HepG2 (cell line): ENCODE data around the gene MGAT2. TPM values are rescaled to one million over a fixed set of nuclear protein-coding genes. Genes with fewer than 3 reads are reported as not detected.

Experiments
- ADNP ChIP-seq: sonication (generic); formaldehyde crosslinking; IDR thresholded peaks from 2 replicates; pipeline ENCODE4 v1.4.0; 2020; ENCODE audit warnings: missing genetic modification reagents
- BATF2 ChIP-seq: sonication (generic); formaldehyde crosslinking; IDR thresholded peaks from 2 replicates; pipeline ENCODE4 v1.8.0; 2022; ENCODE audit warnings: mild to moderate bottlenecking, missing genetic modification reagents, moderate library complexity
- FOXJ3 ChIP-seq: sonication (generic); formaldehyde crosslinking; IDR thresholded peaks from 2 replicates; pipeline ENCODE4 v1.4.0; 2020; ENCODE audit warnings: missing genetic modification reagents, mild to moderate bottlenecking, borderline replicate concordance
- HNRNPH1 ChIP-seq: fragments of 200-400 bp; formaldehyde crosslinking; optimal IDR thresholded peaks from 2 replicates; pipeline ENCODE3; 2017; ENCODE audit warnings: mild to moderate bottlenecking, low read depth, low read length
- NFATC3 ChIP-seq: sonication (generic); formaldehyde crosslinking; IDR thresholded peaks from 2 replicates; pipeline ENCODE4 v1.5.1; 2020; ENCODE audit warnings: mild to moderate bottlenecking, missing genetic modification reagents
- SMAD1 ChIP-seq: sonication (generic); formaldehyde crosslinking; IDR thresholded peaks from 2 replicates; pipeline ENCODE4 v1.4.0; 2020; ENCODE audit warnings: missing genetic modification reagents, low read depth, mild to moderate bottlenecking, borderline replicate concordance
- ZBTB2 ChIP-seq: sonication (generic); formaldehyde crosslinking; IDR thresholded peaks from 2 replicates; pipeline ENCODE4 v1.8.0; 2022; ENCODE audit warnings: low read depth, missing genetic modification reagents
- ZFP36L1 ChIP-seq: sonication (generic); formaldehyde crosslinking; IDR thresholded peaks from 2 replicates; pipeline ENCODE4 v1.8.0; 2022; ENCODE audit warnings: mild to moderate bottlenecking, missing genetic modification reagents, moderate library complexity
- ZNF235 ChIP-seq: sonication (generic); formaldehyde crosslinking; IDR thresholded peaks from 2 replicates; pipeline ENCODE4 v1.8.1; 2023; ENCODE audit warnings: mild to moderate bottlenecking, missing genetic modification reagents, borderline replicate concordance
- ZNF800 ChIP-seq: sonication (generic); formaldehyde crosslinking; IDR thresholded peaks from 2 replicates; pipeline ENCODE4 v1.4.0; 2020; ENCODE audit warnings: missing genetic modification reagents
- polyA plus RNA-seq, 8 experiments: library from polyadenylated mRNA; depleted of rRNA in 3 of 8; stranded (reverse) in 7 of 8; unstranded in 1 of 8; fragments of >200 nt; fragmentation: Illumina TruSeq in 4 of 8; extraction: Trizol in 4 of 8; gene quantifications; 2 replicates each; pipeline versions ENCODE4 v1.2.1 to v1.2.3, GENCODE V29; 2011 to 2016; ENCODE audit warnings: low read depth in 4 of 8, missing spikeins in 1 of 8, mixed read lengths in 1 of 8; ENCODE audit not compliant: insufficient read depth in 1 of 8
- total RNA-seq, 5 experiments: library from RNA; depleted of rRNA; stranded (reverse); fragments of >200 nt; fragmentation: Illumina TruSeq; extraction: Trizol; gene quantifications; 2 replicates each; pipeline ENCODE4 v1.2.3, GENCODE V29; 2016; ENCODE audit warnings: low read depth in 1 of 5
- TF ChIP-seq, protein P1 (sequence below): sonication (generic); formaldehyde crosslinking; IDR thresholded peaks from 2 replicates; pipeline ENCODE4 v1.4.0; 2020; ENCODE audit warnings: mild to moderate bottlenecking, missing genetic modification reagents
- TF ChIP-seq, protein P2 (sequence below): sonication (generic); formaldehyde crosslinking; IDR thresholded peaks from 2 replicates; pipeline ENCODE4 v1.5.0; 2020; ENCODE audit warnings: mild to moderate bottlenecking, missing genetic modification reagents

MGAT2 gene
- total and polyA plus RNA-seq, 2 of the 13 experiments (the other 11 are each of a cell fraction or from before 2014, with no cell fraction given): 12.9 to 51.9 TPM

DNA sequence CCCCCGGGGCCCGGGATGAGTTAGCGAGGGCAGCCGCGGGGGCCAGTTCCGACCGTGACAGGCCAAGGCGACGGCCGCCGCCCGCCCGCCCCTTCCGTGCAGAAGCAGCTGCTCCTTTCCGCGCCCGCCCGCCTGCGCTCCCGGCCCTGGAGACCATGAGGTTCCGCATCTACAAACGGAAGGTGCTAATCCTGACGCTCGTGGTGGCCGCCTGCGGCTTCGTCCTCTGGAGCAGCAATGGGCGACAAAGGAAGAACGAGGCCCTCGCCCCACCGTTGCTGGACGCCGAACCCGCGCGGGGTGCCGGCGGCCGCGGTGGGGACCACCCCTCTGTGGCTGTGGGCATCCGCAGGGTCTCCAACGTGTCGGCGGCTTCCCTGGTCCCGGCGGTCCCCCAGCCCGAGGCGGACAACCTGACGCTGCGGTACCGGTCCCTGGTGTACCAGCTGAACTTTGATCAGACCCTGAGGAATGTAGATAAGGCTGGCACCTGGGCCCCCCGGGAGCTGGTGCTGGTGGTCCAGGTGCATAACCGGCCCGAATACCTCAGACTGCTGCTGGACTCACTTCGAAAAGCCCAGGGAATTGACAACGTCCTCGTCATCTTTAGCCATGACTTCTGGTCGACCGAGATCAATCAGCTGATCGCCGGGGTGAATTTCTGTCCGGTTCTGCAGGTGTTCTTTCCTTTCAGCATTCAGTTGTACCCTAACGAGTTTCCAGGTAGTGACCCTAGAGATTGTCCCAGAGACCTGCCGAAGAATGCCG lies 699 bp downstream of the MGAT2 start (continued):
- TF ChIP-seq NFATC3 (CRISPR knock-in tag) (0 out of 2 replicates have a peak, but pooled peaks have one; percentile 49), BATF2 (no peak), HNRNPH1 (no peak), ZNF235 (CRISPR knock-in tag) (no peak), SMAD1 (CRISPR knock-in tag) (no peak), ZBTB2 (no peak), ZFP36L1 (CRISPR knock-in tag) (peak; percentile 77; the same call in 1 of the 2 replicates), ZNF800 (peak; percentile 29; the same call in 1 of the 2 replicates), ADNP (CRISPR knock-in tag) (no peak), FOXJ3 (CRISPR knock-in tag) (no peak)
- TF ChIP-seq, protein P1, sequence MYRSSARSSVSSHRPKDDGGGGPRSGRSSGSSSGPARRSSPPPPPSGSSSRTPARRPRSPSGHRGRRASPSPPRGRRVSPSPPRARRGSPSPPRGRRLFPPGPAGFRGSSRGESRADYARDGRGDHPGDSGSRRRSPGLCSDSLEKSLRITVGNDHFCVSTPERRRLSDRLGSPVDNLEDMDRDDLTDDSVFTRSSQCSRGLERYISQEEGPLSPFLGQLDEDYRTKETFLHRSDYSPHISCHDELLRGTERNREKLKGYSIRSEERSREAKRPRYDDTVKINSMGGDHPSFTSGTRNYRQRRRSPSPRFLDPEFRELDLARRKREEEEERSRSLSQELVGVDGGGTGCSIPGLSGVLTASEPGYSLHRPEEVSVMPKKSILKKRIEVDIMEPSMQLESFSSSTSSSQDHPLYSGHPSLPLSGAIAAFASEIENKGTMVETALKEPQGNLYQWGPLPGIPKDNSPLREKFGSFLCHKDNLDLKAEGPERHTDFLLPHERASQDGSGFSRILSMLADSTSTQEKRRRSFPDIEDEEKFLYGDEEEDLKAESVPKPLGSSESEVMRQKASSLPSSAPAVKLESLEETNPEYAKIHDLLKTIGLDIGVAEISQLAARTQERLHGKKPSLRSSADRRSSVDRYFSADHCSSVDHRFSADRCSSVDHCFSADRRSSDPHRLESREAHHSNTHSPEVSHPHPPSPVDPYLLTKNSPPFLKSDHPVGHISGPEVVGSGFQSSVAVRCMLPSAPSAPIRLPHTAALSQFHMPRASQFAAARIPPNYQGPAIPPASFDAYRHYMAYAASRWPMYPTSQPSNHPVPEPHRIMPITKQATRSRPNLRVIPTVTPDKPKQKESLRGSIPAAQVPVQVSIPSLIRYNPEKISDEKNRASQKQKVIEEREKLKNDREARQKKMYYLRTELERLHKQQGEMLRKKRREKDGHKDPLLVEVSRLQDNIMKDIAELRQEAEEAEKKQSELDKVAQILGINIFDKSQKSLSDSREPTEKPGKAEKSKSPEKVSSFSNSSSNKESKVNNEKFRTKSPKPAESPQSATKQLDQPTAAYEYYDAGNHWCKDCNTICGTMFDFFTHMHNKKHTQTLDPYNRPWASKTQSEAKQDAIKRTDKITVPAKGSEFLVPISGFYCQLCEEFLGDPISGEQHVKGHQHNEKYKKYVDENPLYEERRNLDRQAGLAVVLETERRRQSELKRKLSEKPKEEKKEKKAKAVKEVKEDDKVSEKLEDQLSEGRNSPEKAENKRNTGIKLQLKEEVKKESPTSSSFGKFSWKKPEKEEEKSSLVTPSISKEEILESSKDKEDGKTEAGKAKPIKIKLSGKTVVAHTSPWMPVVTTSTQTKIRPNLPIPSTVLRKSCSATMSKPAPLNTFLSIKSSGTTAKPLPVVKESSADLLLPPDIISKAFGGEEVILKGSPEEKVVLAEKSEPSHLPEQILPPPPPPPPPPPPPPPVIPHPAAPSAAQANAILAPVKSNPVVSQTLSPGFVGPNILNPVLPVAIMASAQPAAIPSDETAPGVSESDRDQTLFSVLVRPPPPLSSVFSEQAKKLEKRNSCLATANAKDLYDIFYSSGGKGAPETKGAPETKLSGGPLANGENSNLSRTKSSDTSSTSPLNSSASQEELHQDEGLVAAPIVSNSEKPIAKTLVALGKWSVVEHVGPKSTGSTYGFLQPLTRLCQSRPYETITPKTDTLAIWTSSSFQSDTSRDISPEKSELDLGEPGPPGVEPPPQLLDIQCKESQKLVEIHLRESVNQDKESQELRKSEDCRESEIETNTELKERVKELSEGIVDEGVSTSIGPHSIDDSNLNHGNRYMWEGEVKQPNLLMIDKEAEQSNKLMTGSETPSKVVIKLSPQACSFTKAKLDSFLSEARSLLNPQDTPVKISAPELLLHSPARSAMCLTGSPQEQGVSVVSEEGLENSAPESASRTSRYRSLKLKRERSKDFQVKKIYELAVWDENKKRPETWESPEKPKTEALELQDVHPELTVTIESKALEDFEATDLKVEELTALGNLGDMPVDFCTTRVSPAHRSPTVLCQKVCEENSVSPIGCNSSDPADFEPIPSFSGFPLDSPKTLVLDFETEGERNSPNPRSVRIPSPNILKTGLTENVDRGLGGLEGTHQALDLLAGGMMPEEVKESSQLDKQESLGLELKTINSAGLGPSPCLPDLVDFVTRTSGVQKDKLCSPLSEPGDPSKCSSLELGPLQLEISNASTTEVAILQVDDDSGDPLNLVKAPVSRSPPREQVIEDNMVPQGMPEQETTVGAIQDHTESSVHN: no peak
- TF ChIP-seq, protein P2, sequence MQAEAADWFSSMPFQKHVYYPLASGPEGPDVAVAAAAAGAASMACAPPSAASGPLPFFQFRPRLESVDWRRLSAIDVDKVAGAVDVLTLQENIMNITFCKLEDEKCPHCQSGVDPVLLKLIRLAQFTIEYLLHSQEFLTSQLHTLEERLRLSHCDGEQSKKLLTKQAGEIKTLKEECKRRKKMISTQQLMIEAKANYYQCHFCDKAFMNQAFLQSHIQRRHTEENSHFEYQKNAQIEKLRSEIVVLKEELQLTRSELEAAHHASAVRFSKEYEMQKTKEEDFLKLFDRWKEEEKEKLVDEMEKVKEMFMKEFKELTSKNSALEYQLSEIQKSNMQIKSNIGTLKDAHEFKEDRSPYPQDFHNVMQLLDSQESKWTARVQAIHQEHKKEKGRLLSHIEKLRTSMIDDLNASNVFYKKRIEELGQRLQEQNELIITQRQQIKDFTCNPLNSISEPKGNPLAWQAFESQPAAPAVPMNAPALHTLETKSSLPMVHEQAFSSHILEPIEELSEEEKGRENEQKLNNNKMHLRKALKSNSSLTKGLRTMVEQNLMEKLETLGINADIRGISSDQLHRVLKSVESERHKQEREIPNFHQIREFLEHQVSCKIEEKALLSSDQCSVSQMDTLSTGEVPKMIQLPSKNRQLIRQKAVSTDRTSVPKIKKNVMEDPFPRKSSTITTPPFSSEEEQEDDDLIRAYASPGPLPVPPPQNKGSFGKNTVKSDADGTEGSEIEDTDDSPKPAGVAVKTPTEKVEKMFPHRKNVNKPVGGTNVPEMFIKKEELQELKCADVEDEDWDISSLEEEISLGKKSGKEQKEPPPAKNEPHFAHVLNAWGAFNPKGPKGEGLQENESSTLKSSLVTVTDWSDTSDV (CRISPR knock-in tag): no peak
